Endodermal cell (in vitro differentiated cells): ENCODE measurements around the gene CDKL5. TPM values are rescaled to one million over a fixed set of nuclear protein-coding genes. Genes with fewer than 3 reads are reported as not detected.

Experiments used
- DNase-seq: peaks from one replicate; pipeline ENCODE4 v3.0.0-alpha.2; 2017
- H3K27ac ChIP-seq: 2 replicates; pipeline ENCODE4 v1.5.1; 2013; ENCODE audit warnings: mild to moderate bottlenecking, low read depth, low read length, moderate library complexity
- H3K27me3 ChIP-seq: 2 replicates; pipeline ENCODE4 v1.6.1; 2013; ENCODE audit warnings: mild to moderate bottlenecking, low read length, moderate library complexity; ENCODE audit not compliant: insufficient read depth, control insufficient read depth, poor library complexity, severe bottlenecking
- H3K36me3 ChIP-seq: 2 replicates; pipeline ENCODE4 v1.7.0; 2013; ENCODE audit warnings: mild to moderate bottlenecking, low read length, moderate library complexity; ENCODE audit not compliant: control insufficient read depth, insufficient read depth
- H3K4me1 ChIP-seq: one replicate; pipeline ENCODE4 v1.7.0; 2013; ENCODE audit warnings: low read length; ENCODE audit not compliant: control insufficient read depth, insufficient read depth
- H3K4me3 ChIP-seq: 2 replicates; pipeline ENCODE4 v1.5.1; 2013; ENCODE audit warnings: mild to moderate bottlenecking, low read length, moderate library complexity
- H3K9ac ChIP-seq: 2 replicates; pipeline ENCODE4 v1.6.1; 2013; ENCODE audit warnings: mild to moderate bottlenecking, low read length, moderate library complexity; ENCODE audit not compliant: poor library complexity, severe bottlenecking; ENCODE audit errors: extremely low read depth
- H3K9me3 ChIP-seq: 2 replicates; pipeline ENCODE4 v1.6.1; 2013; ENCODE audit warnings: mild to moderate bottlenecking, low read length, moderate library complexity; ENCODE audit not compliant: control insufficient read depth
- H3K27ac Mint-ChIP-seq: 2 replicates; pipeline ENCODE4 v1.8.0; 2020; ENCODE audit warnings: mixed read lengths
- H3K27me3 Mint-ChIP-seq: 2 replicates; pipeline ENCODE4 v1.8.0; 2021; ENCODE audit warnings: mild to moderate bottlenecking, mixed read lengths; ENCODE audit not compliant: insufficient read depth
- H3K36me3 Mint-ChIP-seq: 2 replicates; pipeline ENCODE4 v1.8.0; 2020; ENCODE audit warnings: low read depth, mixed read lengths
- H3K4me1 Mint-ChIP-seq: 2 replicates; pipeline ENCODE4 v1.8.0; 2020; ENCODE audit warnings: mixed read lengths
- H3K4me3 Mint-ChIP-seq: 2 replicates; pipeline ENCODE4 v1.8.0; 2020; ENCODE audit warnings: mild to moderate bottlenecking, moderate library complexity, mixed read lengths
- H3K9me3 Mint-ChIP-seq: 2 replicates; pipeline ENCODE4 v1.8.0; 2020; ENCODE audit warnings: mild to moderate bottlenecking, mixed read lengths
- WGBS, 2 experiments: methylation state at CpG; one replicate each; pipeline versions ENCODE4 v1.1.5 to v1.1.7; 2013; ENCODE audit warnings: missing lambda C conversion rate in 2 of 2, mixed read lengths in 1 of 2; ENCODE audit not compliant: insufficient coverage in 1 of 2, insufficient read length in 1 of 2; 5-methylcytosine and 5-hydroxymethylcytosine counted together
- total RNA-seq, 2 donors: library from RNA; stranded (reverse); fragmentation: NEBNext Ultra II Directional in 1 of 2; extraction: Animal tissue kit (Norgen Biotek cat#: 25700) in 1 of 2; gene quantifications; 2 replicates in 1 of 2; 3 replicates in 1 of 2; pipeline ENCODE4 v1.2.1, GENCODE V29; 2021
- TF ChIP-seq, protein P1 (sequence below): fragments of 200-600 bp; sonication (generic); conservative IDR thresholded peaks from 2 replicates; pipeline ENCODE4 v1.5.0; 2021; ENCODE audit warnings: antibody characterized with exemption, mild to moderate bottlenecking

Gene CDKL5
- total RNA-seq, 2 donors from 2014 or later, result 18.2 to 19.3 TPM

DNA sequence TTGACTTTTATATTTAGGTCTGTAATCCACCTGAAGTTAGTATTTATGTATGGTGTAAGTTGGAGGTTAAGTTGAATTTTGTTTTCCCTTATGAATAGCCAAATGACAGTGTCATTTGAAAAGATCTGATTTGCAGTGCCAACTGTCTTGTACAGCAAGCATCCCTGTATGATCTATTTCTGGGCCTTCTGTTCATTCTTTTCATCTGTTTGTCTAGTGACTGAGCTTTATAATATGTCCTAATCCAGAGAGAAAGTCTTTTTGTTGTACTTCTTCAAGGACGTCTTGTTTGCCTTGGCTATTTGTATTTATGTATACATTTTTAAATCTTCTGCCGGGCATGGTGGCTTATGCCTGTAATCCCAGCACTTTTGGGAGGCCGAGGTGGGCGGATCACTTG lies 39.6 kb downstream of the CDKL5 start:
- Mint-ChIP-seq H3K9me3 (peaks cover 40% of the 10 kb centered on the region), H3K4me3 (no peak overlapping the region), H3K4me1 (peaks cover 8% of the 10 kb centered on the region), H3K36me3 (no peaks in the 10 kb centered on the region), H3K27ac (no peak overlapping the region), H3K27me3 (no peaks in the 10 kb centered on the region)
- no peaks in the 10 kb centered on the region for H3K4me1 ChIP-seq
- H3K4me3 ChIP-seq, result no peak overlapping the region
- DNase-seq, result no peak
- H3K9me3 ChIP-seq, result no peaks in the 10 kb centered on the region
- no peak overlapping the region for H3K27ac ChIP-seq
- H3K9ac ChIP-seq, result no peak overlapping the region
- WGBS, 2 experiments, result 100% methylated on average over 3 of the region's 4 CpGs; no CpG with 5 or more reads in 1 of the 2 experiments
- no peaks in the 10 kb centered on the region for H3K36me3 ChIP-seq
- no peaks in the 10 kb centered on the region for H3K27me3 ChIP-seq
- TF ChIP-seq, protein P1, sequence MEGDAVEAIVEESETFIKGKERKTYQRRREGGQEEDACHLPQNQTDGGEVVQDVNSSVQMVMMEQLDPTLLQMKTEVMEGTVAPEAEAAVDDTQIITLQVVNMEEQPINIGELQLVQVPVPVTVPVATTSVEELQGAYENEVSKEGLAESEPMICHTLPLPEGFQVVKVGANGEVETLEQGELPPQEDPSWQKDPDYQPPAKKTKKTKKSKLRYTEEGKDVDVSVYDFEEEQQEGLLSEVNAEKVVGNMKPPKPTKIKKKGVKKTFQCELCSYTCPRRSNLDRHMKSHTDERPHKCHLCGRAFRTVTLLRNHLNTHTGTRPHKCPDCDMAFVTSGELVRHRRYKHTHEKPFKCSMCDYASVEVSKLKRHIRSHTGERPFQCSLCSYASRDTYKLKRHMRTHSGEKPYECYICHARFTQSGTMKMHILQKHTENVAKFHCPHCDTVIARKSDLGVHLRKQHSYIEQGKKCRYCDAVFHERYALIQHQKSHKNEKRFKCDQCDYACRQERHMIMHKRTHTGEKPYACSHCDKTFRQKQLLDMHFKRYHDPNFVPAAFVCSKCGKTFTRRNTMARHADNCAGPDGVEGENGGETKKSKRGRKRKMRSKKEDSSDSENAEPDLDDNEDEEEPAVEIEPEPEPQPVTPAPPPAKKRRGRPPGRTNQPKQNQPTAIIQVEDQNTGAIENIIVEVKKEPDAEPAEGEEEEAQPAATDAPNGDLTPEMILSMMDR, result no peak

DNA sequence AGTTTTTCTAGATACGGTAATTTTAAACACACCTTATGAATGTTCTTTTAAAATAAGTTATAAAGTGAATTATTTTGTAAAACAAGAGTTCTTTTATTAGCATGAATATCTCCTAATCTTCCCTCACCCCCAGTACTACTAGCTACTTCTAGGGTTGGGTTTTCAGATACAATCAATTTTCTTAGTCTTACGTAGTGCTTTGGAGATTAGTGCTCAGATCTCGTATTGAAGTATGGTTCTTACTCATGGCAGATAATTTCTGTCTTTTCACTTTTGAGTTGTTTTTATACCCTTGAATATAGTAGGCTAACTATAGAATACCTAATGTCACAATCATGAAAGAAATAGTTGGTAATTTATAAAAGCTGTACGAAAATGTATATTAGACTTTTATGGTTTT lies 43.2 kb downstream of the CDKL5 start:
- no peaks in the 10 kb centered on the region for H3K27me3 ChIP-seq
- no peaks in the 10 kb centered on the region for H3K36me3 ChIP-seq
- Mint-ChIP-seq H3K27me3 (no peaks in the 10 kb centered on the region), H3K9me3 (peaks cover 48% of the 10 kb centered on the region), H3K4me1 (no peaks in the 10 kb centered on the region), H3K27ac (no peak overlapping the region), H3K36me3 (peaks cover 2% of the 10 kb centered on the region), H3K4me3 (no peak overlapping the region)
- no peak for DNase-seq
- H3K27ac ChIP-seq, result no peak overlapping the region
- no peak overlapping the region for H3K9ac ChIP-seq
- 83 to 91% methylated on average over 1 to 3 of the region's 4 CpGs for WGBS, 2 experiments
- no peak overlapping the region for H3K4me3 ChIP-seq
- TF ChIP-seq, protein P1, result no peak
- no peaks in the 10 kb centered on the region for H3K9me3 ChIP-seq
- H3K4me1 ChIP-seq, result no peaks in the 10 kb centered on the region

DNA sequence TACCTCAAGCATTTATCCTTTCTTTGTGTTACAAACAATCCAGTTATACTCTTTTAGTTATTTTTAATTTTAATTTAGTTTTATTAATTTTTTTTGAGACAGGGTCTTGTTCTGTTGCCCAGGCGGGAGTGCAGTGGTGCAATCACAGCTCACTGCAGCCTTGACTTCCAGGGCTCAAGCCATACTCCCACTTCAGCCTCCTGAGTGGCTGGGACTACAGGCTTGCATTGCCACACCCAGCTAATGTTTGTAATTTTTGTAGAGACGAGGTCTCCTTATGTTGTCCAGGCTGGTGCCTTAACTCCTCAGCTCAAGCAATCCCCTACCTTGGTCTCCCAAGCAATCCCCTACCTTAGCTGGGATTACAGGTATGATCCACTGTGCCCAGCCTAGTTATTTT lies 45.9 kb downstream of the CDKL5 start:
- Histone ChIP-seq H3K4me3 (no peak overlapping the region), H3K9ac (no peak overlapping the region), H3K27ac (no peak overlapping the region), H3K27me3 (no peaks in the 10 kb centered on the region), H3K4me1 (no peaks in the 10 kb centered on the region), H3K36me3 (no peaks in the 10 kb centered on the region), H3K9me3 (no peaks in the 10 kb centered on the region)
- Mint-ChIP-seq H3K36me3 (peaks cover 2% of the 10 kb centered on the region), H3K9me3 (peaks cover 52% of the 10 kb centered on the region), H3K4me3 (no peak overlapping the region), H3K27me3 (no peaks in the 10 kb centered on the region), H3K27ac (no peak overlapping the region), H3K4me1 (no peaks in the 10 kb centered on the region)
- no peak for DNase-seq
- TF ChIP-seq, protein P1, result no peak
- 100% methylated on average over 2 of the region's 2 CpGs; no CpG with 5 or more reads in 1 of the 2 experiments for WGBS, 2 experiments
